Measurements from ENCODE around the gene PPP1R12B.
"Not testable (repeated sequence)": the region's sequence is repeated elsewhere in the genome, so short reads cannot be mapped to it uniquely, and the experiment has no call there.

The PPP1R12B gene

DNA sequence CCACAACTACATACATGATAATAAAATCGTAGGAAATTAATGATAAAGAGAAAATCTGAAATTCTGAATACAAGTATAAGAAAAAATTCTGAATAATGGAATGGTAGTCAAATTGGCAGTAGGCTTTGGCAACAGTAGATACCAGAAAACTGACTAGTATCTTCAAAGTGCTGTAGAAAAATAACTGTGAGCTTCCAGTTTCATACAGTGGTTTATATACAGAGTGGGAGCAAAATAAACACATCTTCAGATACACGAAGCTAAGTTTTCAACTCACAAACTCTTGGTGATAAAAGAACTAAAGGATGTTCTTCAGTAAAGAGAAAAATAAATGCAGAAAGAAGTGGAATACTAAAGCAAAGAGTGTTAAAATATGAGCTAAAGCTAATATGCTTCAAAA lies 173.4 kb downstream of the PPP1R12B start:
- in situ Hi-C loops (cut with MboI; ENCODE audit: low sequenced_read_pairs): no loop called here

DNA sequence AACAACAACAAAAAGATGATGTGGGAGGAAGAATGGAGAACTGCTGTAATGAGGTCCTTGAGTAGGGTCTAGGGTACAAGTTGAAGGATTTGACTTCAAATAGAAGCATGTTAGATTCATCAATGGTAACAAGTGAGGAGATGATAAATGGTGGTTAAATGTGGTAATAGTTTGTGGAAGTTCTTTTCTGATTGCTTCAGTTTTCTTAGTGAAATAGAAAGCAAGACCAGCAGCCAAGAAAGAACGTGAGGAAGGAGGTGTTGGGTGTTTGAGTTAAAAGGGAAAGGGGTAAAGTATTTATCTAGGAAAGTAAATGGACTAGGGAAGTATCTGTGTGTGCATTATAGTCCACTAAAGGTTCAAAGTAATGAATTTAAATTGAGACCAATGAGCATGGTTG lies 177.6 kb downstream of the PPP1R12B start:
- in situ Hi-C loops (cut with MboI; ENCODE audit: low sequenced_read_pairs): not testable (repeated sequence)

DNA sequence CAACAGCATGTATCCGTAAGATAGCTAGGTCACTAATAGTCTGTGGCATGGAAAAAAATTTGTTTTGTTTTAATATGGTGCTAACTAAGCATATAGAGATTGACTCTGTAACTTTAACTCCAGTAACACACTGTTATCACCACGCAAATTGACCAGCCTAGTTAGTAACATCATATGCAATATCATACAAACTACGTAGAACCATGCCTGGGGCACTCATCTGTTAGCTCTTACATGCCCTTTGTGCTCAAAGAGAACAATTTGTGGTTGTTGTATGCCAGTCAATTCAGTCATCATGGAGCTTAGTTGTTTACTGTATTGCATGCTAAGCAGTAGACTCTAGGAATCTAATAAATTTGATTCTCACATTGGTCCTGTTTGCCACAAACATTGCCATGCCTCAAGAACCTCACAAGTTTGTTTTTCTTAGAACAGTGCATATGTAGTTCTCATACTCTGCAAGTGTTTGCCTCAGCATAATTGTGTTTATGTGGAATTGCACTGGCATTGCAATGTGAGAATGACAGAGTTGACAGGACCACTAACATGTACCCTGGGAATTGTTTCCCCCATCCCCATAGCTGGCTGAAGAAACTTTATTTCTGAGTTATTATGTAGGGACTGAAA lies 179.7 kb downstream of the PPP1R12B start:
- in situ Hi-C loops (cut with MboI; ENCODE audit: low sequenced_read_pairs): not testable (repeated sequence)

DNA sequence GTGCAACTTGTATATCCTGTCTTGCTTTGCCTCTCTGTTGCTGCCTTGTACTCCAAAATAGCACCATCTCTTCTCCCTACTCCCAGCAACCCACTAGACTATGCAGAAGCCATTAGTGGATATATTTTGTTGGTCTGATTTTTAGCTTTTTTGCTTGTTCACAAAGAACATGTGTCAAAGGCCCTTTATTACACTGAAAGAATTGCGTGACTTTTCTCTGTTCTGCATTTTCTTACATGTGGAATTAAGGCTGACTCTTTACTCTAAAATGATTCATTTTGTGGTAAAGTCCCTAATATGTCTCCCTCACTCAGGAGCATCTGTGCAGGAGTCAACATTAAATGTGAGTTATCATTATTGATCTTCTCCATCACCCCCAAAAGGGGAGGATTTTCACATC lies 182.2 kb downstream of the PPP1R12B start:
- in situ Hi-C loops (cut with MboI; ENCODE audit: low sequenced_read_pairs): not testable (repeated sequence)

DNA sequence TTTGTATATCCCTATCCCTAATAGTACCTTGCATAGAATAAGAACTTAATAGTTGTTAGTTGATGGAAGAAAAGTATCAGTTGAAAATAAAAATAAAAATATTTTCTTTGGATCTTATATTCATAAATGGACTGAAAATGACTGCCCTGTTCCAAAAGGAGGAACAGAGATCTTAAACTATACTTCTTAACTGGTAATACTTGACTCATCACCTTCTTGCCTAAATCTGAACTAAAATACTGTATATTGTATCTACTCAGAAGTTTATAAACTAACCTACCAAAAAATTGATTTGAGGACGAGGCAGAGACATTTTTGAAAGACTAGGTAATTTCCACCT lies 182.9 kb downstream of the PPP1R12B start:
- in situ Hi-C loops (cut with MboI; ENCODE audit: low sequenced_read_pairs): no loop called here

DNA sequence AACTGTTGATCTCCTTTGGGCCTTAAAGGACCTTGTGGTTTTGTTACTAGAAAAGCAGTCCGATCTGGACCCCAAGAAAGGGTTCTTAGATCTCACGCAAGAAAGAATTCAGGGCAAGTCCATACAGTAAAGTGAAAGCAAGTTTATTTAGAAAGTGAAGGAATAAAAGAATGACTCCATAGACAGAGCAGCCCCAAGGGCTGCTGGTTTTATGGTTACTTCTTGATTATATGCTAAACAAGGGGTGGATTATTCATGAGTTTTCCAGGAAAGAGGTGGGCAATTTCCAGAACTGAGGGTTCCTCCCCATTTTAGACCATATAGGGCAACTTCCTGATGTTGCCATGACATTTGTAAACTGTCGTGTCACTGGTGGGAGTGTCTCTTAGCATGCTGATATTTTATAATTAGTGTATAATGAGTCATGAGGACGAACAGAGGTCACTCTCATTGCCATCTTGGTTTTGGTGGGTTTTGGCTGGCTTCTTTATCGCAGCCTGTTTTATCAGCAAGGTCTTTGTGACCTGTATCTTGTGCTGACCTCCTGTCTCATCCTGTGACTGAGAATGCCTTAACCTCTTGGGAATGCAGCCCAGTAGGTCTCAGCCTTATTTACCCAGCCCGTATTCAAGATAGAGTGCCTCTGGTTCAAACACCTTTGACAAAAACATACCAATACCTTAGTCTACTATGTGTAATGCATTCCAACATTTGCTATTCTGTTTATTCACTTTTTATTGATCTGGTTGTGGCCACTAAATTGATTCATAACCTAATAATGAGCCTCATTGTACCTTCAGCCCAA lies 183.5 kb downstream of the PPP1R12B start:
- in situ Hi-C loops (cut with MboI; ENCODE audit: low sequenced_read_pairs): not testable (repeated sequence)

DNA sequence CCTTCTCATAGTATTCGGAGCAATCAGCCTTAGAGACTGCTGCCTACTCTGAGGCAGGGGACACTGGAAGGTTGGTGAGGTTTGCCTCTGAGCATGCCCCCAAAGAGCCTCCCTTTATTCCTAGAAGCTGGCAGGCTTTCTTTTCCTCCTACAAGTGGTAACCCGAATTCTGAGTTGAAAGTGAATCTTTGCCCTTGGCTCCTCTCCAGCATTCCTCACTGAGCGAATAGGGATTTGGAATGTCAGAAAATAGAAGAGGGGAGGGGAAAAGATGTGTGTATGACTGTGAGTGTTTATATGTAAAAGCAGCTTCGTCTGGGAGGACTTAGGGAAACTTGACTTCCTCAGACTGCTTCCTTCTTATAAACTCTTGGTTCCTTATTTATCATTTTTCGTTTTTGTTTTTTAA lies 190.7 kb downstream of the PPP1R12B start:
- in situ Hi-C loops (cut with MboI; ENCODE audit: low sequenced_read_pairs): not testable (repeated sequence)

DNA sequence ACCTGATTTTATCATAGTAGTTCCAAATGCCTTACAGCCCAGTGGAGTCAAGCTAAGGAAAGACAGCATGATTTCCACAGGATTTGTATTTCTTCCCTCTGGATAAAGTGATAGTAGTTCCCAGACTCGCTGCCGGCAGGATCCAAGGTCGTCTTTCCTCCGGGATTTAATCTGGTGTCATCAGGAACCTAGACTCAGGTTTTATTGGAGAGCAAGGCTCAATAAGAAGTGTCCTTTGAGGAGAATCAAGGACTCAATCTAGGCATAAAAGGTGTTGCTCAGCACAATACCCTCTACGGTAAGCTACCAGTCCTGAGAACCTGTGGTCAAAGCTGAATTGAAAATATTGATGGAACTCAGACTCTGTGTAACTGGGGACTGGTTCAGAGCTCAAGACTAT lies 191.1 kb downstream of the PPP1R12B start:
- in situ Hi-C loops (cut with MboI; ENCODE audit: low sequenced_read_pairs): not testable (repeated sequence)

DNA sequence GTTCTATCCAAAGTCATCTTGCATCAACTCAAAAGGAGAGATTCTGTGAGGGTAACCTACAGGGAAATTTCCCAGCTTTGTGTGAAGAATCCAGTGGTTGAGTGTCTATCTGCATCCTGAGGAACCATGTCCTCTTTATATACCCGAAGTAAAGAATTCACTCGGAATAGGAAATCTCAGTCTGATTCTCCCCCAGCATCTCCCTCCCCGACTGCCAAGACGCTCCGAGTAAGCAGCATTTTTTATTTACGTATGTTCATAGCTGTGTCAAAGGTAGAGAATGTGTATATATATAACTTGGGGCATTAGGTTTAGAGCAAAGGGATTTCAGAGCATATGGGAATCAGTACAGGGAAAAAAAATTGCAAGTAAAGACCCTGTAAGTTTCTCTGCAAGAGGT lies 191.5 kb downstream of the PPP1R12B start:
- in situ Hi-C loops (cut with MboI; ENCODE audit: low sequenced_read_pairs): no loop called here

DNA sequence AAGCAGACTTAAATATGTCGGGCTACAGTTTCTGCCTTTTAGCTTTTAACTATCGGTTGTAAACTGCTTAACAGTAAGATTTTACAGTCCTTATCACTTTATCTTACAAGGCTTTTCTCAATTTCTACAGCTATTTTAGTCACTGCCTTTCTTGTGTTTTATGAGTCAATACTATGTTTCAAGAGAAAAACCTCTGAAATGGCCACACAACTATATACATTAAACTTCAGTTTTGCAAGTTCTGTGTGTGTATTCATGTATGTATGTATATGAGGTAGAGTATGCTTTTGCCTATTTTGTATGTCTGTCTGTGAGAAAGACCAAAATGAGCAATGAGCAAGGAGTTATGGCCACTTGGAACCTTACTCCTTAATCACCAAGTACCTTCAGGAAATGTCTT lies 191.9 kb downstream of the PPP1R12B start:
- in situ Hi-C loops (cut with MboI; ENCODE audit: low sequenced_read_pairs): no loop called here

DNA sequence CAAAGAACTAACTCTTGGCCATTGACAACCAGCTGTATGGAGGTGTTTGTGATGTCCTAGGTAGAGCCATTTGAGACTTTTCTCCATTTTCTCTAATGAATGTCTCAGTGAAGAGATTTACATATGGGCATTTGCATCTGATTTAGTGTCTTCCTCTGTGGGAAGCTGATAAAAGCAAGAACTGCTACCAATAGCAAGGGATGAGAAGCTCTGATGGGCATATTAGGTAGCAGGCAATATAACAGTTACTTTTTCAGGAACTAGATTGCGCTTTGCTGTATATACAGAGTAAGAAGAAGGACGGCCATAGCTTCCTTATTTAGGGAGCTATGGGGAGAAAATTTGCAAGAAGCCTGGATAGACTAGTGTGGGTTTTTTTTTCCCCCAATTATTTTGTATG lies 192.4 kb downstream of the PPP1R12B start:
- in situ Hi-C loops (cut with MboI; ENCODE audit: low sequenced_read_pairs): not testable (repeated sequence)

DNA sequence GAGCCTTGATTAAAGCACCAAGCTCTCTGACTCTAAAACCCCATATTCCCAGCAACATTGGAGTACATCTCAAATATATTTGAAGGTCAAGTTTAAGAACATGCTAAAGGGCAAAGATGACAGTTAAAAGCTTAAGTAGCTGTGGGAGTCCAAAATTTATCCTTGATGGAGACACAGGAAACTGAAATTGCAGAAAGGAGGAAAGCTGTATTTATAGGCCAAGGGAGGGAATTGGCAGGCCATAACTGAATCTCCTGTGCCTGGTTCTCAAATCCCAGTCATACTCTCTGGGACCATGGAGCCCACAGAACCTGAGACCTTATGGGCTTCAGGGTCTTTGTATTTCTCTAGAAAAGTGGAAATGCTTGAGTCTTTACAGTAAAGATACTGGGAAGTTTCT lies 193.9 kb downstream of the PPP1R12B start:
- in situ Hi-C loops (cut with MboI; ENCODE audit: low sequenced_read_pairs): not testable (repeated sequence)

DNA sequence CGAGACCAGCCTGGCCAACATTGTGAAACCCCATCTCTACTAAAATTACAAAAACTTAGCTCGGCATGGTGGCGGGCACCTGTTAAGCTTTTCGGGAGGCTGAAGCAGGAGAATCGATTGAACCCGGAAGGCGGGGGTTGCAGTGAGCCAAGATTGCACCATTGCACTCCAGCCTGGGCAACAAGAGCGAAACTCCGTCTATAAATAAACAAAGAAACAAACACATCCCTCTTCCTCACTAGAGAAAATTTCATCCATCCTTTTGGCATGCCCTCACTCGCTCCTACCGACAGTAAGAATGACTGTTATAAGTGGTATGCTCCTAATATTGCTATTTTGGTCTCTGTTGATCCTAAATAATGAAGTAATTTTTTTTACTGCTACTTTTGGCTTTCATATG lies 195.0 kb downstream of the PPP1R12B start:
- in situ Hi-C loops (cut with MboI; ENCODE audit: low sequenced_read_pairs): not testable (repeated sequence)

DNA sequence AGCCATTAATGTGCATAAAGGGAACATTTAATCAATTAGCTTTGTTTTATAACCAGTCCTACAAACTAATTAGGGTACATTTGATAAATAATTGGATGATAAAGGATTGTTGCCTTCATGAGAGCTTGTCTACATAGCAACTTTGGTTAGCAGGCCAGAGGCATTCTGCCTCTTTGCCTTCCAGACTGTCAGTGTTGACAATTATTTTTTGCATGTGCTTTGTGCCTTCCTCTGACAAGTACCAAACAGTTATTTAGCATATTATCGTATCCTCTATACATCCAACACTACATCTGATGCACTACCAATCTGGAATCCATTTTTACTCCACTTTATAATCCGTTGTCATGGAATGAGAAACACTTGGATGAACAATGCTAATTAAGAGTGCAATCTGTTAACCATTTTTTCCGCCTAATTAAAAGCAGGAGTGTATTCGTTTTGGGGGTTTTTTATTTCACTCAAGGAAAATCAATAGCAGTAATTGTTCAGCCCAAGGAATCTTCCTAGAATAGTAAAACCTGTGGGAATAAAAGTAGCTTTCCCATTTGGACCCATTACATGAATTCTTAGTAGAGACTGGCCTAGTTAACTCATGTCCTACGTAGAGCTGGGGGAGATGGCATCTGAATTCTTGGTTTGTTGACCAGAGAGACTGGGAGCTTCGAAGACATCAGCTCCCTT lies 196.4 kb downstream of the PPP1R12B start:
- in situ Hi-C loops (cut with MboI; ENCODE audit: low sequenced_read_pairs): not testable (repeated sequence)

DNA sequence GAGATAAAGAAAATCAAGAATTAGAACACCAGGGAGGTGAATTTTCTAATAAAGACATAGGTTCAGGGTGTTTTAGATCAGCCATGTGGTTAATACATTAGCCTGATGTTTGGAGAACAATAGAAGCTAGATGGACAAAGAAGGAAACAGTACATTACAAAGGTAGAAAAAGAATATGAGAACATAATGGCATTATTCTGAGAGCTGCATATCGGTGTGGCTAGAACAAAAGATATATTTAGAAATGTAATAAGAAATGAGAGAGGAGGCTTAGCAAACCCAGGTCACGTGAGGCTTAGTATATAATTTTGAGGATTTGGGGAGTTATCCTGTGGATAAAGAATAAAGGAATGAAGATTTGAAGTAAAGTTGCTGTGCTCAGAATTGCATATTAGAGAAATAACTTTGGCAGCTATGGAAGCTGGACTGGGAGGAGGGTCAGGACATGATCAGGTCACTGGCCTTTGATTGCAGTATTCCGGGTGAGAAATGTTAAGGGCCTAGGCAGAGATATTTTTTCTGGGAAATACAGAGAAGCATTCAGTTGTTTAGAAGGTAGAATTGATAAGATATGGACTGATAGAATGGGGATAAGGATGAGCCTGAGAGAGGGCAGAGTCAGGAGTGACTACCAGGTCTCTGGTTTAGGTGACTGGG lies 197.3 kb downstream of the PPP1R12B start:
- in situ Hi-C loops (cut with MboI; ENCODE audit: low sequenced_read_pairs): not testable (repeated sequence)

DNA sequence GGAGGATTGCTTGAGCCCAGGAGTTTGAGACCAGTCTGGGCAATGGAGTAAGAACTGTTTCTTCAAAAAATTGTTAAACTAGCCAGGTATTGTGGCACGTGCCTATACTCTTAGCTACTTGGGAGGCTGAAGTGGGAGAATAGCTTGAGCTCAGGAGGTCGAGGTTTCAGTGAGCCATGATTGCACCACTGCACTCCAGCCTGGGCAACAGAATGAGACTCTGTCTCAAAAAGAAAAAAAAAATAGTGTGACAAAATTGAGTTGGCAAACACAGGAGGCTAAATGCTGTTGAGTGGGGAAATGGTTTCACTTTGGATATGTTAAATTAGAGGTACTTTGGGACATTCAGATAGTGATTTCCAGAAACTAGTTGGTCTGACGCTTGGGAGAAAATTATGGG lies 197.9 kb downstream of the PPP1R12B start:
- in situ Hi-C loops (cut with MboI; ENCODE audit: low sequenced_read_pairs): not testable (repeated sequence)

DNA sequence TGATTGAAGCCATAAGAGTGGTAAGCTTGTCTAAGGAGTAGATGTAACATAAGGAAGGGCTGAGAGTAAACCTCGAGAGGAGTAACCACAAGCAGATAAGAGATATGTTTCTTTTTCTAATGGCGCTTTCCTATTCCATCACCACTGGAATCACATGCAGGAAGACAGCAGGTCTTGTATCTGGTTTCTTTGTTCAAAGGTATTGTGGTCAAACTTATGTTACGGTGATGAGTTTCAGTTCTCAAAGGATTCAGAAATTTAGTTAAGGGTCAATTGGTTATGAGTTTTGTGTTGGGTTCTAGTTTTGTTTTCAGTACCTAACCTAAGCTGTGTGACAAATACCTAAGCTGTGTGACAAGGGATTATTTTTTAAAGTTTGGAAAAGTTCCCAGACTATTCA lies 198.3 kb downstream of the PPP1R12B start:
- in situ Hi-C loops (cut with MboI; ENCODE audit: low sequenced_read_pairs): not testable (repeated sequence)

DNA sequence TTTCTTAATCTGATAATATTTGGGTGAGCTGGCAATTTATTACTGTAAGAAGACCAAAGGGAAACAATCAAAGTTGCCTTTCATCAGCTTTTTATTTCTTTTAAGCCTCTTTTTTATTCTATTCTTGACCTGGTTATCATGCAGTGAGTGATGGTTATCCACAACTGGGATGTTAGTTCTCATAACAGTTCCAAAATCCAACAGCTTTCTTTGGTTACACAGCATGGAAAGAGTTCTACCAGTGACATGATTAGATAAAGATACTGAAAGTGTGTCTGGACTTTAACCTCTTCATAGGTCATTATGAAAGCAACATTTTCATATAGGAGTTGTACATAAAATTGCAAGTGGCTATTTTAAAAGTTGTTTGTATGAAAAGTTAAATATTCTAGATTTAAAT lies 198.7 kb downstream of the PPP1R12B start:
- in situ Hi-C loops (cut with MboI; ENCODE audit: low sequenced_read_pairs): no loop called here

DNA sequence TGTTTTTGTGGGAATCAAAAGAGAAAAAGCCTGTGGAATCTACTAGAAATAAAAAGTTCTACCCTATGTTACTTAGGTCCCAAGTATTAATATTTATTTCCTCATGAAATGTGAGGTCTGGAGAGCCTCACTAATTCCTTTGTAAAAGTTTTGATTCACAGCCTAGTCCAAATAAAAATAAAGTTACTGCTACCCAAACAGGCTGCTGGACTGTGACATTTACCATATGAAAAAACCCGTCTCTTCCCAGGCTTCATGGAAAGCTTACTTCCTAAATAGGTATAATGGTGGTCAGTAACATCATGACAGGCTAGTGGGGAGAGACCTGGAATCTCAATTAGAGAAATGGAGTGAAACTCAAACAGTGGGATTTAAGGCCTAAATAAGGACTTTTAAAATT lies 201.6 kb downstream of the PPP1R12B start:
- in situ Hi-C loops (cut with MboI; ENCODE audit: low sequenced_read_pairs): not testable (repeated sequence)

DNA sequence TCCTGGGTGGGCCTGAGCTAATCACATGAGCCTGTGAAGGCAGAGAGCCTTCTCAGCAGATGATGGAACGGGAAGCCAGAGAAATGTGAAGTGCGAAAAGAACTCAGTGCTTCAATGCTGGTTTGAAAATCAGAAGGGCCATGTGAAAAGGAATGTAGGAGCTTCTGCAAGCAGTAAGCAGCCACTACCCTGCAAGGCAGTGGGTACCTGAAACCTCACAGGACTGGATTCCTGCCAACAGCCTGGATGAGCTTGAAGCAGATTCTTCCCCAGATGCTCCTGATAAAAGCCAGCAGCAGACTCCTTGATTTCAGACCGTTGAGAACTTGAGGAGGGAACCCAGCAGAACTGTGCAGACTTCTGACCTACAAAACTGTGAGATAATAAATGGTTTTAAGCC lies 203.2 kb downstream of the PPP1R12B start:
- in situ Hi-C loops (cut with MboI; ENCODE audit: low sequenced_read_pairs): no loop called here

DNA sequence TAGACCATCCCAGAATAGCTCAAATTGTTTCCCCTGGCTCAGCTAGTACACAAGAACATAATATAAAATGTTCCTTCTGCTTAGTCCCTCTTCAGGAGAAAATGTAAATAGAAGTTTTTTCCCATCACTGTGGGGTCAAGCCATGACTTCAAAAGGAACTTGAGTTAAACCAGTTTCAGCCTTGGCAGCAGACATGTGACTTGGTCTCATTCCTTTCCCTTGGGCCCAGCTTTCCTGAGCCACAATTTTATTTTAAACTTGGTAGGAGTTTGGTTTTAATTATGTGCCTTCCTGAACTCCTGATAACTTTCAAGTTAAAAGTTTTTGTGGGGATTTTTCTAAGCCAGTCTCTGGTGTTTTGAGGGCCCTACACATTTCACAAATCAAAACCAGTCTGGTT lies 204.1 kb downstream of the PPP1R12B start:
- in situ Hi-C loops (cut with MboI; ENCODE audit: low sequenced_read_pairs): not testable (repeated sequence)

DNA sequence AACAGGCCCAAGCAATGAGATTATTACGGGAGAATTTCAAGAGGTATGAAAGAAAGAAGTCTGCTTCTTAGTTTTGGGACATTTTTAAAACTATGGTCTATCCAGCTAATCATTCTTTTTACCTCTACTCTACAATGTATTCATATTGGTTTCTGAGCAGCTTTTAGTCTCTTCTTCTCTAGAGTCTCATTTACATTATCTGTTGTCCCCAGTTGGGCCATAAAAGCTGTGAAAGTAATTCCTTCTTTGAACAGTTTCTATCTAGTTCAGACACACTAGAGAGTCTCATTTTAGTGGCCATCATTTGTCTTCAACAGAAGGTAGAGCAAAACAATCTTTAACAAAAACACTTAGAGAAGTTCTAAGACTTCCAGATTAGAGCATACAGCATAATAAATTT lies 204.6 kb downstream of the PPP1R12B start:
- in situ Hi-C loops (cut with MboI; ENCODE audit: low sequenced_read_pairs): not testable (repeated sequence)

Data from HL-60/S4 treated with retinoic acid at 250 ng/mL for 4 days and 3 days (cell line).